ENCODE data around the gene BCL2L14.
"Not testable (repeated sequence)": the region's sequence is repeated elsewhere in the genome, so short reads cannot be mapped to it uniquely, and the experiment has no call there.

Gene BCL2L14

GRCh38 chr12:12108441-12109058 lies 37.8 kb downstream of the BCL2L14 start:
- DNase-seq (ENCODE audit: low spot score), result no peak

DNA sequence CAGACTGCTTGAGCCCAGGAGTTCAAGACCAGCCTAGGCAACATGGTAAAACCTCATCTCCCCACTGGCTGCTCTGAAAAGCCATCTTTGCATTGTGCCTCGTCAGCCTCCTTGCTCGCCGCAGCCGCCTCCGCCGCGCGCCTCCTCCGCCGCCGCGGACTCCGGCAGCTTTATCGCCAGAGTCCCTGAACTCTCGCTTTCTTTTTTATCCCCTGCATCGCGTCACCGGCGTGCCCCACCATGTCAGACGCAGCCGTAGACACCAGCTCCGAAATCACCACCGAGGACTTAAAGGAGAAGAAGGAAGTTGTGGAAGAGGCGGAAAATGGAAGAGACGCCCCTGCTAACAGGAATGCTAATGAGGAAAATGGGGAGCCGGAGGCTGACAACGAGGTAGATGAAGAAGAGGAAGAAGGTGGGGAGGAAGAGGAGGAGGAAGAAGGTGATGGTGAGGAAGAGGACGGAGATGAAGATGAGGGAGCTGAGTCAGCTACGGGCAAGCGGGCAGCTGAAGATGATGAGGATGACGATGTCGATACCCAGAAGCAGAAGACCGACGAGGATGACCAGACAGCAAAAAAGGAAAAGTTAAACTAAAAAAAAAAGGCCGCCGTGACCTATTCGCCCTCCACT lies 40.3 kb downstream of the BCL2L14 start:
- not testable (repeated sequence) for DNase-seq (ENCODE audit: low spot score)

GRCh38 chr12:12115514-12115913 lies 44.8 kb downstream of the BCL2L14 start:
- DNase-seq (ENCODE audit: low spot score), result no peak

DNA sequence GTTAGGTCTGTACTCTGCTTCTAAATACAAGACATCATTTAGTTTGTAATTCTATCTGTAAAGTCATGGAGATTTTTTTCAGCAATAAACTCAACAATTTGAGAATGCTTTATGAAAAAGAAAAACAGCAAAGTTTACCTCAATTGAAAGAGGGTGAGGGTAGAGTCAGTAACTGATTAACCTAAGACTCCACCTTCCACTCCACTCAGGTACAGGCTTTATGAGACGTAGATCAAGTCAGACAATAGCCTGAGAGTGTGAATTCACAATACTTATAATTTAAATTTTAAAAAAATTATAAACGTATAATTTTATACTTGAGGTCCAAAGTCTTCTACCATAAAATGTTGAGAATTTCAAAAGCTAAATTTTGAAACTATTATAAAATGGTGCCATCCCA lies 45.9 kb downstream of the BCL2L14 start:
- DNase-seq (ENCODE audit: low spot score), result no peak

DNA sequence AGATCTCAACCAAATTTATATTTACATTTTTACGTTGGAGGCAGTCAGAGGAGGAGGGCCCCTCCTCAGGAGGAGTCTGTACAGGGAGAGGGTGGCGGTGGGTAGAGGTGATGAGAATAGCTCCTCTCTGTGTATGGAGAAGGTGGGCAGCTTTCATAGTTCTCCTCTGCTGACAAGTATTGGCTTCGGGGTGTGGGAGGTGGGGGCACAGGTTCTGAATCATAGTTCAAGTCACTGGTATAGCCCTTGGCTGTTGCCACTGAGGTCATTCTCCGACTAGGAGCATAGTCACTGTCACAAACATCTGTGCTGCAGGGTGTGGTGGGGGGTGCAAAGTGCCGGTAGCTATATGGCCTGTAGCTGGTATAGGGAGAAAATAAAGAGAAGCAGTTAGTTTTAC lies 50.3 kb downstream of the BCL2L14 start:
- no peak for DNase-seq (ENCODE audit: low spot score)

DNA sequence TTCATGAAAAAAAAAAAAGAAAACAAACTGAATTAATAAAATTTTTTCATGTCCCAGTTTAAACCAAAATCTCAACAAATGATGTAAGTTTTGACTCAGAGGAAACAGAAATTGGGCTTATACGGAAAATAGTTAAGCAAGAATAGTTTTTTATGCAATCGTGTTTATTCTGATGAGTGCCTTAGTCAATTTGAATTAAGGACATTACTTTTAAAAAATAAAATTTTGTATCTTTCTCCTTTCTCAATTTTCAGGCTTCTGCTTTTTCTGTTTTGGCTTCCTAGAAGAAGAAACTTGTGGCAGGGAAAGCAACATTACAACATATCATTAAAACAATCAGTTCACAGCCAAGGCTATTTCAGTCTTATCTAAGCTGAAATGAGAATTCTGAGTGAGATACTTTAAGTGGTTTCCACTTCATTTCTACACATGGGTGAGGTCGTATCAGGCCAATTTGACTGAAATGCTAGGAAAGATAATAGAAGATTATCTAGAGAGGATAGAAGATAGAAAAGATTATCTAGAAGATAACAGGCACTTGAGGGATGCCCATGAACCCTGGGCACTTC lies 52.4 kb downstream of the BCL2L14 start:
- no peak for DNase-seq (ENCODE audit: low spot score)

GRCh38 chr12:12126551-12126950 lies 55.8 kb downstream of the BCL2L14 start:
- no peak for DNase-seq (ENCODE audit: low spot score)

DNA sequence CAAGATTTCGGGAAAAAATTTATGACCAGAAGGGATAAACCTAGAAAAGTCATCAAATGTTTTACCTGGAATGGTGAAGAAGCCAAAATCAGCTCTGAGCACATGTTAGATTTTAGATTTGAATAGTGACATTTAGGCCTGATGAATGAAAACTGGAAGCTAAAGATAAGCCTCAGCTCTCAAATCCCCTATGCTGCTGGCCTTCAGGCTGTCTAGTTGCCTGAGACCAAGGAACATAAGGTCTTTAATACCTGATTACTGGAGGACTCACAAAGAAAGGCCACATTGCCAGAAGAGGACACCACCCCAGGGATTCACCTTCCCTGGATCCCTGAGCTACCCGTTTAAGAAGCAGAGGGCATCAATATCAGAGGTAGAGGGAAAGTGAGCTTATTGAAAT lies 56.6 kb downstream of the BCL2L14 start:
- DNase-seq (ENCODE audit: low spot score), result no peak

DNA sequence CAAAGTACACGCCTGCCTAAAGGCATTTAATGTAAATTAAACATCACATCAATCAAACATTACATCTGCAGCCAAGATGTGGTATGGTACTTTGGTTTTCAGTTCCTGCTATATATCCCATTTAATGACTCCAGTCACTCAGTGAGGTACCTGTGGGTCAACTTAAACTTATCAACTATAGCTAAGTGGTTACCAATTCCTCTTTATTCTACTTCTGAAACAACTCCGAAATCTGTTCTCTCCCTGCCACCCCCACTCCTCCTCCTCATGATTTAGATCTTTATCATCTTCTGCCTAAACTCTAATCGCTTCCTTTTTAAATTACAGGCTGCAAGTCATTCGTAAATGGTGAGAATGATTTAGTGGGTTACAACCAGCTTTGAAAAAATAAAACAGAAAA lies 57.9 kb downstream of the BCL2L14 start:
- DNase-seq (ENCODE audit: low spot score), result no peak

DNA sequence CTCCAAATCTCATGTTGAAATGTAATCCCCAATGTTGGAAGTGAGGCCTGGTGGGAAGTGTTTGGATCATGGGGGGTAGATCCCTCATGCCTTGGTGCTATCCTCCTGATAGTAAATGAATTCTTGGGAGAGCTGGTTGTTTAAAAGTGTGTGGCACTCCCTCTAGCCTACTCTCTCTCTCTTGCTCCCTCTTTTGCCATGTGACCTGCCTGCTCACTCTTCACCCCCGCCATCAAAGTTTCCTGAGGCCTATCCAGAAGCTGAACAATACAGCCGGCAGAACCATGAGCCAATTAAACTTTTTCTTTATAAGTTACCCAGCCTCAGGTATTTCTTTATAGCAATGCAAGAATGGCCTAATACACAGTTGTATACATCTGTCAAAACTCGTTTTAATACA lies 62.5 kb downstream of the BCL2L14 start:
- DNase-seq (ENCODE audit: low spot score), result no peak

DNA sequence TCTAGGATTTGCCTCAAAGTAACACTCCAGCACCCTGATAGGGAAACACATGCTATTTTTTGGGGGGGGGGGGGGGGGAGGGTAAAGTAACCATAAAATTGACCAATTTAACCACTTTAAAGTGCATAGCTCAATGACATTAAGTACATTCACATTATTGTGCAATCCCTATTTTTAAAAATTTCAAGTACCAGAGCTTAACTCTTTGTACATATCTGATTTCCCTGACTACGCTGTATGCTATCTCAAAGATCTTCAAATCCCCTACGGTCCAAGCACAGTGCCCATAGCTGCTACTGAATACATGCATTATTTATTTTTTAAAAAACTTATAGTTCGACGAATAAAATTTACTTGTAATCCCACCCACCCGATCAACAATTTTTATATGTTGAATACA lies 63.0 kb downstream of the BCL2L14 start:
- no peak for DNase-seq (ENCODE audit: low spot score)

DNA sequence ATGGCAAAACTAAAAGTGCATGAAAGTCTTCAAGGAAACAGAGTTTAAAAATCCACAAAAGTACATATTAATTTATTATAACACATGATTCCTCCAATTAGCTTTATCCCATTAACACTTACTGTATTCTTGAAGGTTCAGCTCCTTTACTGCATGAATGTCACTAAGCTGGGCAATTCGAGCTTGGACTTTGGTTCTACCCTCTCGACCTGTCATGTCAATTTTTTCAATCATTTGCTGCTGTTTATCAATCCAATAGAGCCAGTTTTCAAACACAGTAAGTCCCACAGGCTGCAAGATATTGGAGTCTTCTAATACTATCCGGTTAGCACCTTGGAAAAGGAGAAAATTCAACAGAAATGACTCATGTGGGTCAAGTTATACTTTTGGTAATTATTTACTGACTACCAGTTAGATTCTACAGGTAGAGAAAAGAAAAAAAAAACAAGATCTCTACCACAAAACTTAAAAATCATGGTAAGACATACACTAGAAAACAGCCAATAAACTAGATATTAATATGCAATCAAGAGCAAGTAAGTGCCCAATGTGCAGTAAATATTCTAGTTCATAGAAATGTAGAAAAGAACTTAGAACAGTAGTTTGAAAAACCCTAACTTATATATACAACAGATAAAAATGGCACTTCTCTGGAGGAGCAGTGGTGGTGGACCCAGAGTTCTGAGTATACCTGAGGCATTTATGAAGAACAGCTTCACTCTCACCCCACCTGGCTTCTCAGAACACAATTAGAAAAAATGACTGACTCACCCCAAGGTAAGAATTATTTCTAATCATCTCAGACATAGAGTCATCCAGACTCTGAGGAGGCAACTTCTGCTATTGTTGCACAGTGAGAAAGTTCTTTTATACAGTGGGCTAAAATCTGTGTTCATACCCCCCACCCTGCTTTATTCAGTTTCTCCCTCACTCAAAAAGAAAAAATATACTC lies 67.7 kb downstream of the BCL2L14 start:
- DNase-seq (ENCODE audit: low spot score), result no peak

- no peak for DNase-seq (ENCODE audit: low spot score)
Observed at GRCh38 chr12:12141000-12141399, 70.3 kb downstream of the BCL2L14 start.

DNA sequence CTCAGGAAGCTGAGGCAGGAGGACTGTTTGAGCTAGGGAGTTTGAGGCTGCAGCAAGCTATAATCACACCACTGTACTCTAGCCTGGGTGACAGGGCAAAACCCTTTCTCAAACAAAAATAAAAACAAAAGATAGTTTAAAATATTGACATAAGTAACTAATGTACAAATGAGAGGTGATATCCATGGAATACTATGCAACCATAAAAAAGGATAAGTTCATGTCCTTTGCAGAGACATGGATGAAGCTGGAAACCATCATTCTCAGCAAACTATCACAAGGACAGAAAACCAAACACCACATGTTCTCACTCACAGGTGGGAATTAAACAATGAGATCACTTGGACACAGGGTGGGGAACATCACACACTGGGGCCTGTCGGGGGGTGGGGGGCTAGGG lies 73.8 kb downstream of the BCL2L14 start:
- not testable (repeated sequence) for DNase-seq (ENCODE audit: low spot score)

DNA sequence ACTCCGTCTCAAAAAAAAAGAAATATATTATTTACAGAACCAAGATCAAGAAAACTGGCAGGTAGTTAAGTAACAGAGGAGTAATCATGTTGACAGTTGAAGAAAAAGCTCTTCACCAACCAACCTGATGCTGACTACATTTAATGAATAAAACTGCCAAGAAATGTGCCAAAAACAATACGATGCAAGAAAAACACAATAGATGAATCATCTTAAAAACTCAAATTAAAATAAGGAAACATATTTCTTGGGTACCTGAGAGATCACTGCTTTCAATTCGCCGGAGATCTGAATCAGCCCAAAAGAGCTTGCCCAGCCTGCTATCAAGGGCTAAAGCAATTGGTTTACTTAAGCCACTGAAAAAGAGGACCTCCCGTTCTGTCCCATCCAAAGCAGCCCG lies 76.4 kb downstream of the BCL2L14 start:
- DNase-seq (ENCODE audit: low spot score), result no peak

All from AG08396 (cell line).